NOMO-1 treated with dmso at 0.1 percent for 144 hours (cell line): ENCODE measurements around the gene KCNN1.
A peak's percentile ranks its signal among the peaks of the same experiment; 100 is the strongest.

ENCODE experiments used
- DNase-seq: peaks from one replicate; lab custom pipeline; 2025; ENCODE audit not compliant: unreplicated experiment; lab: John Stamatoyannopoulos, UW

The KCNN1 gene

GRCh38 chr19:17946965-17947784 lies 19.7 kb upstream of the KCNN1 start:
- peak; percentile 61 for DNase-seq

DNA sequence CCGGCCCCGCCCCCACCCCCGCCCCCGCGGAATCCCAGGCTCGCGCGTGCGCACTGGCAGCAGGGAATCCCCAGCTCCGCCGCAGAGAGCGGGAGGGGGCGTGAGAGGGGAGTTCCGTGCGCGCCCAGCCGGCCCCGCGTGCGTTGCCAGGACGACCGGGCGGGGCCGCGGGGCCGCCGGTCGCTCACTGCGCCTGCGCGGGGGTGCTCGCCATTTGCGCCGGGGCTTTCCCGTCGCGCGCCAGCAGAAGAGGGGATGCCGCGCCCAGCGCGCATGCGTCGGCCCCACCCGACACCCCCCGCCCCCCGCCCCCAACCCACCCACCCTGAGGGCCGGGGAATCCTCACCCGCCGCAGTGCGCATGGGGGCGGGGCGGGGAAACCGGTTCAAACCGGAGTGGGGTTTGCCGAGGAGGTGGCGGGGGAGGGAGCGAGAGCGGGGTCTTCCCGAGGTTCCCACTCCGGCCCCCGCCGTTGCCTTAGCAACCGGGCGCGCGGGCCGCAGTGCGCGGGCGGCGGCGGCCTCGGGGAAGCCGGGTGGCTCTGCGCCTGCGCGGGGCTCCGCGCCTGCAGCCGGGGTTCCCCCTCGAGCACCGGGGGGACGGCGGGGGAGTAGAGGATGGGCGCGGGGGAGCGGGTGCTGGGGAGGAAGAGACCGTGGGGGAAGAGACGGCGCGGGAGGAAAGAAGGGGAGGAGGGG lies 18.9 kb upstream of the KCNN1 start:
- peak; percentile 95 for DNase-seq

DNA sequence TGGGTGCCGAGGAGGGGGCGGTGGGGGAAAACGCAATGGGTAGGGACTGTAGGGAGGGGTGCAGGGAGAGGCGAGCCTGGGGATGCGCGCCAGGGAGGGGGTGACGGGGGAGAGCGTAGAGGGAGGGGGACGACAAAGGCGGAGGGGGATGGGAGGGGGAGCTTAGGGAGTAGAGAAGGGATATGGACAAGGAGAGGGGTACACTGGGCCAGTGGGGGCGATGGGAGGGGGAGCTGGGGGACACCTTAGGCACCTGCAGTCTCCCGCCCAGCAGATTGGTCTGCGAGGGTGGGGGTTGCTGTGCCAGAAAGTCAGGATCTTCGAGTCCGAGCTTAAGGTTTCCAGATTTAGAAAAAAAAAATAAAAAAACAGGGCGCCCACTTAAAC lies 18.4 kb upstream of the KCNN1 start:
- DNase-seq = no peak

GRCh38 chr19:17948931-17949930 lies 17.7 kb upstream of the KCNN1 start:
- DNase-seq = no peak

DNA sequence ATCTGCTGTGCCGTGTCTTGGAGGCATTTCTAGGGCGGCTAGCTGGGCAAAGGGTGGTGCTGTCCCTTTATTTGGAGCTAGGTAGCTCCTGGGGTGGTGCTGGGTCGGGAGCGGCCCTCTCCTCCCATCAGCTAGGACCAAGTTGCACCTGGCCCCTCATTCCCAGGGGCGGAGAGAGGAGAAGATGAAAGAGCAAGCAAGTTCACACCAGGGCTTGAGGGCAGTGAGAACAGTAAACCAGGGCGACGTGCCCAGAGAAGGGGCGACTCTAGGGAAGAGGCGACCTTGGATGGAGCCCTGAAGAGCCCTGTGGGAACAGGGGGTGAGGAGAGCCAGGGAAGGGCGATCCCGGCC lies 17.0 kb upstream of the KCNN1 start:
- DNase-seq = no peak

GRCh38 chr19:17950310-17951156 lies 16.4 kb upstream of the KCNN1 start:
- no peak for DNase-seq

GRCh38 chr19:17951157-17951989 lies 15.5 kb upstream of the KCNN1 start:
- DNase-seq = no peak

GRCh38 chr19:17951990-17952976 lies 14.6 kb upstream of the KCNN1 start:
- no peak for DNase-seq

DNA sequence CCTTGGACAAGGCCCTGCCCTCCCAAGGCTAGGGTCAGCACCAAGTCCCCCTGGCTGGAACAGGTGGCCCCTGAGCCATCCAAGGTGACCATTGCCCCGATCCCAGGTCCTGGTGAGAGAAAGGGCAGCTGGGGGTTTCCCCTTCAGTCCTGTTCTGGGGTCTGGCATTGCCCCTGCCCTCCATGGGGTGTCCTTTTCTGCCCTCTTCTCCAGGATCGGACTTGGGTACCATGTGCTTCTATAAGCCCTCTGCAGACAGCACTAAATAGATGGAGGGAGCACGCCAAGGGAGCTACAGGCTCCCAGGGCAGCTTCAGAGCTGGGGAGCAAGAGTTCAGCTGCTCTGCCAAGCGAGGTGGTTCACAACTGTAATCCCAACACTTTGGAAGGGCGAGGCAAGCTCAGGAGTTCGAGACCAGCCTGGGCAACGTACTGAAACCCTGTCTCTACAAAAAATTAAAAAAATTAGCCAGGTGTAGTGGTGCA lies 13.5 kb upstream of the KCNN1 start:
- no peak for DNase-seq

DNA sequence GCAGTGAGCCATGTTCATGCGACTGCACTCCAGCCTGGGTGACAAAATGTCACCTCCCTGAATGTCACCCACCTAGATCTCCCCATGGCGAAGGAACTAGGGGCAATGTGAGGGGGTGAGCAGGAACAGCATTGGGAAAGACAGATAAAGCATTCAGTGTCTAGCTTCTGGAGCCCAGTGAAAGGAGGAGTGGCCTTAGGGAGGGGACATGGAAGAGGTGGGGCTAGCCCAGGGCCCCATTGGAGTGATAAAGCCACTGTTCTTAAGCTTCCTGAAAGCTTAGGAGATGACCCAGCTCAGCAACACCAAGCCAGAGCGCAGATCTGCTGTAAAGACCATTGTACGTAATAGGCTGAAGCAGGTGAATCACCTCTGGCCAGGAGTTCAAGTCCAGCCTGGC lies 13.0 kb upstream of the KCNN1 start:
- no peak for DNase-seq

DNA sequence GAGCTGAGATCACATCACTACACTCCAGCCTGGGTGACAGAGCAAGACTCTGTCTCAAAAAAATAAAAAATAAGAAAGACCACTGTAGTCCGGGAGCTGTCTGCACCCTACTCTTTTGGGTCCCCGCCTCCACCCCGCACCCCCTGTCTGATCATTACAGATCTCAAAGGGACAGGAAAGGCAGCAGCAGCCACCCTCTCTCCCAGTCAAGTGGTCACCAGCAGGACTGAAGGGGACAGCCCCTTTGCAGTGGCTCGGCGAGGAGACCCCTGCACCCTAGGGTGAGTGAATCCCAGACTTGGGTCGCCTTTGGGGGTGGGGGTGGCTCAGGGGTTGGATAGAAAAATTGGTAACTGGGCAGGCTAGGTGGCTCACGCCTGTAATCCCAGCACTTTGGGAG lies 12.5 kb upstream of the KCNN1 start:
- no peak for DNase-seq

GRCh38 chr19:17957149-17957849 lies 9.6 kb upstream of the KCNN1 start:
- no peak for DNase-seq

- no peak for DNase-seq
Observed at GRCh38 chr19:17957885-17958284, 9.0 kb upstream of the KCNN1 start.

GRCh38 chr19:17963936-17964691 lies 2.8 kb upstream of the KCNN1 start:
- no peak for DNase-seq

DNA sequence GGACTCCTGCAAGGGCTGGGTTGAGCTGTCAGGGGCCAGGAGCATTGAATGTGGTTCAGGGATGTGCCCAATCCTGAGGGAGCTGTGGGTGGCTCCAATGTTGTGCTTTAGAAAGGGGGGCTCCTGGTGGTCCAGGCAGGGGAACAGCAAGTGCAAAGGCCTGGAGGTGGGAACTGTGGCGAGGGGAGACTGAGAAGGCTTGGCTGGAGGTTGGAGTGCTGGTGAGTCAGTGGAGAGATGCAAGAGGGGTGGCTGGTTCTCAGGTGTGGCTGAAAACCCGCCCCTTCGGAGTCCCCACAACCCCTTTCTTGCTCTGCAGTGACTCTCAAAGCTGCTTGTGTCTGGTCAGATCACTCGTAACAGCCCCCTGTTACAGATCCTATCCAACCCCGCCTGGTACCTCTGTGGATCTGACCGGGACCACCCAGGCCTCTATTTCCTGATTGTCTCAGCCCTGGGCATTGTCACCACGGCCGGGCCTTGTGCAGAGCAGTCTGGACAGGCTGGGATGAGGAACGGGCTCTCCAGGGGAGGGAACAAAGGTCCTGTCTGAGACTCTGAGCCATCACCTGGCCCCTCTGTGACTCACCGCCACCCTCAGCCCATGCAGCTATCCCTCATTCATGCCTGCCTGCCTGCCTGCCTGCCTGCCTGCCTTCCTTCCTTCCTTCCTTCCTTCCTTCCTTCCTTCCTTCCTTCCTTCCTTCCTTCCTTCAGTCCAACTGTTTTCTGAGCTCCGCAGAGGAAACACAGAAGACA lies 1.4 kb upstream of the KCNN1 start:
- no peak for DNase-seq

DNA sequence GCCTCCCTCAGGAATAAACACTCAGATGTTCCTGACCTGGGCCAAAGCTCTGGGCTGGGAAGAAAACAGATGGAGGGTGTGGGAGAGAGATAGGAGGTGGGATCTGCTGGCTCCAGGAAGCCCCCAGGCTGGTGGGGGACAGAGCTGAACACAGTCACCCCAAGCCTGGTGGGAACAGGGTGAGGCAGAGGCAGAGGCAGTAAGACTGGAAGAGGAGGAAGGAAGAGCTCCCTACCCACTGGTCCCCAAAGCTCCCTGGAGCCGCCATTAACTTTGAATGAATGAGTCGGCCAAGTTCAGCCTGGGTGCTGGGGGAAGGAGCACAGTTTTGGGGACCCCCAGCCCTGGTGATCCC lies 801 bp upstream of the KCNN1 start:
- no peak for DNase-seq
